ENCODE measurements around the gene WNT8A. TPM values are rescaled to one million over a fixed set of nuclear protein-coding genes. Genes with fewer than 3 reads are reported as not detected.
A peak's percentile ranks its signal among the peaks of the same experiment; 100 is the strongest.
"Not testable (repeated sequence)": the region's sequence is repeated elsewhere in the genome, so short reads cannot be mapped to it uniquely, and the experiment has no call there.

Gene WNT8A
- total RNA-seq, 1 donor from 2014 or later, result not detected

GRCh38 chr5:138051441-138052296 lies 32.2 kb upstream of the WNT8A start:
- Mint-ChIP-seq H3K27ac (no peak overlapping the region), H3K4me1 (no peaks in the 10 kb centered on the region), H3K36me3 (no peaks in the 10 kb centered on the region), H3K27me3 (ENCODE audit: low read depth) (no peaks in the 10 kb centered on the region), H3K9me3 (no peaks in the 10 kb centered on the region), H3K4me3 (no peak overlapping the region)
- TF ChIP-seq CTCF (IDR thresholded peaks at IDR 0.05; ENCODE audit: unreplicated experiment), result no peak
- DNase-seq (ENCODE audit: low spot score in 2 of 2, unreplicated experiment in 2 of 2), result no peak

DNA sequence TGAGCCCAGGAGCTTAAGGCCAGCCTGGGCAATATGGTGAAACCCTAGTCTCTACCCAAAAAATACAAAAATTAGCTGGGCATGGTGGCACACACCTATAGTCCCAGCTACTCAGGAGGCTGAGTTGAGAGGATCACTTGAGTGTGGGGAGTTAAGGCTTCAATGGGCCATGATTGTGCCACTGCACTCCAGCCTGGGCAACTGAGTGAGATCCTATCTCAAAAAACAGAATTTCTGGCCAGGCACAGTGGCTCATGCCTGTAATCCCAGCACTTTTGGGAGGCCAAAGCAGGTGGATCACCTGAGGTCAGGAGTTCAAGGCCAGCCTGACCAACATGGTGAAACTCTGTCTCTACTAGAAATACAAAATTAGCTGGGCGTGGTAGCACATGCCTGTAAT lies 31.1 kb upstream of the WNT8A start:
- not testable (repeated sequence) for H3K4me3 Mint-ChIP-seq; H3K36me3 Mint-ChIP-seq; H3K27ac Mint-ChIP-seq; H3K27me3 Mint-ChIP-seq (ENCODE audit: low read depth); H3K4me1 Mint-ChIP-seq; H3K9me3 Mint-ChIP-seq; DNase-seq (ENCODE audit: low spot score in 2 of 2, unreplicated experiment in 2 of 2)

- H3K27me3 Mint-ChIP-seq (ENCODE audit: low read depth), result no peaks in the 10 kb centered on the region
- no peaks in the 10 kb centered on the region for H3K36me3 Mint-ChIP-seq
- TF ChIP-seq CTCF (IDR thresholded peaks at IDR 0.05; ENCODE audit: unreplicated experiment), result no peak
- H3K4me1 Mint-ChIP-seq, result no peaks in the 10 kb centered on the region
- no peak overlapping the region for H3K4me3 Mint-ChIP-seq
- no peaks in the 10 kb centered on the region for H3K9me3 Mint-ChIP-seq
- no peak for DNase-seq (ENCODE audit: low spot score in 2 of 2, unreplicated experiment in 2 of 2)
- H3K27ac Mint-ChIP-seq, result no peak overlapping the region
Measured at GRCh38 chr5:138053554-138053953, 30.3 kb upstream of the WNT8A start.

DNA sequence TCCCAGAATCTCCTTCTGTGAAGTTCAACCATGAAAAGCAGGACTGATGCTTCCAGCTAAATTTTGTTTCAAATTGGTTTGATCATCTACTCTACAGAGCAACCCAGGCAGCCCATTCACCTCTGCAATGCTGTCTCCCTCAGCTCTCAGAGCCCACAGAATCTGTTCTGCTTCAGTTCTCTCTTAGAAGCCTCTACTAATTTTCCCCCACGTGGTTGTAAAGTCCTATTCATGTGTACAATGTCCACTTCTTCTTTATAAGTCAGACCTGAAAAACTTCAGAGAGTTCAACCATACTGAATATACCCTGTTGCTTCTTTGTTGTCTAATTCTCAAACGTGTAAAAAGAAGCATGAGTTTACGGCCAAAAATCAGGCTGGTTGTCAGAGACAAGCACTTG lies 29.6 kb upstream of the WNT8A start:
- H3K27me3 Mint-ChIP-seq (ENCODE audit: low read depth), result no peaks in the 10 kb centered on the region
- no peak overlapping the region for H3K27ac Mint-ChIP-seq
- no peaks in the 10 kb centered on the region for H3K36me3 Mint-ChIP-seq
- no peaks in the 10 kb centered on the region for H3K9me3 Mint-ChIP-seq
- H3K4me1 Mint-ChIP-seq, result no peaks in the 10 kb centered on the region
- DNase-seq (ENCODE audit: low spot score in 2 of 2, unreplicated experiment in 2 of 2), result no peak
- H3K4me3 Mint-ChIP-seq, result no peak overlapping the region
- TF ChIP-seq CTCF (IDR thresholded peaks at IDR 0.05; ENCODE audit: unreplicated experiment), result no peak

GRCh38 chr5:138054847-138055558 lies 28.8 kb upstream of the WNT8A start:
- no peaks in the 10 kb centered on the region for H3K36me3 Mint-ChIP-seq
- TF ChIP-seq CTCF (IDR thresholded peaks at IDR 0.05; ENCODE audit: unreplicated experiment), result no peak
- H3K9me3 Mint-ChIP-seq, result no peaks in the 10 kb centered on the region
- peak overlapping the region; percentile 36 for H3K4me3 Mint-ChIP-seq
- no peak for DNase-seq (ENCODE audit: low spot score in 2 of 2, unreplicated experiment in 2 of 2)
- no peaks in the 10 kb centered on the region for H3K27me3 Mint-ChIP-seq (ENCODE audit: low read depth)
- H3K27ac Mint-ChIP-seq, result no peak overlapping the region
- H3K4me1 Mint-ChIP-seq, result no peaks in the 10 kb centered on the region

DNA sequence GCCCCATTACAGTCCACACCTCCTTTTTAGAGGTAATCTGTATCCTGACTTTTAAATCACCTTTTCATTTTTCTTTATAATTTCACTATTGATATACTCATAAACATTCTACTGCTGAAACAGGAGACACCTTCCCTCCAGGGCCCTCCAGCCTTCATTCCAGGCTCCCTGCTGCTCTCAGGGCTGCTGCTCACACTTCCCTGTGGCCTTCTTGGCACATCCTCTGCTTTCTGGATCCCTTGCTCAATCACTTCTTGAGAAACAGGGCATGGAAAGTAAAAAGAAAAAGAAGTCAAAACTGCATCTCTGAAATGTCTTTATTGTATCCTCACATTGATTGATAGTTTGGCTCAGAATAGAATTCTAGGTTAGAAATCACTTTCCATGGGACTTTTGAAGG lies 19.3 kb upstream of the WNT8A start:
- Mint-ChIP-seq H3K27me3 (ENCODE audit: low read depth) (no peaks in the 10 kb centered on the region), H3K27ac (no peak overlapping the region), H3K4me3 (no peak overlapping the region), H3K4me1 (no peaks in the 10 kb centered on the region), H3K36me3 (no peaks in the 10 kb centered on the region), H3K9me3 (no peaks in the 10 kb centered on the region)
- DNase-seq (ENCODE audit: low spot score in 2 of 2, unreplicated experiment in 2 of 2), result no peak
- no peak for TF ChIP-seq CTCF (IDR thresholded peaks at IDR 0.05; ENCODE audit: unreplicated experiment)
